ENCODE results near the gene GCNA.

GCNA gene

GRCh38 chrX:71573590-71573989, 4.6 kb upstream of the GCNA start:
- no peak for DNase-seq (ENCODE audit: low read depth)
- H3K4me3 ChIP-seq (ENCODE audit: low read depth, low read length): no peak overlapping the region
- TF ChIP-seq POLR2A (IDR thresholded peaks at IDR 0.05; ENCODE audit: extremely low read depth, insufficient read length) (no peak), MAX (IDR thresholded peaks at IDR 0.05; ENCODE audit: low read depth, low read length) (no peak), MYC (IDR thresholded peaks at IDR 0.05; ENCODE audit: low read depth, low read length) (no peak), CTCF (IDR thresholded peaks at IDR 0.05; ENCODE audit: low read depth, low read length) (no peak)

- TF ChIP-seq CTCF (IDR thresholded peaks at IDR 0.05; ENCODE audit: low read depth, low read length) (no peak), POLR2A (IDR thresholded peaks at IDR 0.05; ENCODE audit: extremely low read depth, insufficient read length) (no peak), MAX (IDR thresholded peaks at IDR 0.05; ENCODE audit: low read depth, low read length) (no peak), MYC (IDR thresholded peaks at IDR 0.05; ENCODE audit: low read depth, low read length) (no peak)
- H3K4me3 ChIP-seq (ENCODE audit: low read depth, low read length): no peak overlapping the region
- DNase-seq (ENCODE audit: low read depth): no peak
Observed at GRCh38 chrX:71577682-71578081, 555 bp upstream of the GCNA start.

GRCh38 chrX:71579136-71579989, 1.1 kb downstream of the GCNA start:
- no peak for TF ChIP-seq POLR2A (IDR thresholded peaks at IDR 0.05; ENCODE audit: extremely low read depth, insufficient read length)
- TF ChIP-seq MYC (IDR thresholded peaks at IDR 0.05; ENCODE audit: low read depth, low read length): no peak
- TF ChIP-seq CTCF (IDR thresholded peaks at IDR 0.05; ENCODE audit: low read depth, low read length): no peak
- TF ChIP-seq MAX (IDR thresholded peaks at IDR 0.05; ENCODE audit: low read depth, low read length): no peak
- DNase-seq (ENCODE audit: low read depth): no peak
- H3K4me3 ChIP-seq (ENCODE audit: low read depth, low read length): no peak overlapping the region

- no peak overlapping the region for H3K4me3 ChIP-seq (ENCODE audit: low read depth, low read length)
- DNase-seq (ENCODE audit: low read depth): no peak
- TF ChIP-seq POLR2A (IDR thresholded peaks at IDR 0.05; ENCODE audit: extremely low read depth, insufficient read length) (no peak), MAX (IDR thresholded peaks at IDR 0.05; ENCODE audit: low read depth, low read length) (no peak), CTCF (IDR thresholded peaks at IDR 0.05; ENCODE audit: low read depth, low read length) (no peak), MYC (IDR thresholded peaks at IDR 0.05; ENCODE audit: low read depth, low read length) (no peak)
Observed at GRCh38 chrX:71579990-71580380, 1.7 kb downstream of the GCNA start.

GRCh38 chrX:71581210-71581609, 3.0 kb downstream of the GCNA start:
- no peak for DNase-seq (ENCODE audit: low read depth)
- no peak overlapping the region for H3K4me3 ChIP-seq (ENCODE audit: low read depth, low read length)
- TF ChIP-seq MYC (IDR thresholded peaks at IDR 0.05; ENCODE audit: low read depth, low read length) (no peak), CTCF (IDR thresholded peaks at IDR 0.05; ENCODE audit: low read depth, low read length) (no peak), MAX (IDR thresholded peaks at IDR 0.05; ENCODE audit: low read depth, low read length) (no peak), POLR2A (IDR thresholded peaks at IDR 0.05; ENCODE audit: extremely low read depth, insufficient read length) (no peak)
